Posterior cingulate gyrus (tissue), 11 donors: ENCODE results near the gene CARHSP1.
"Not testable (repeated sequence)": the region's sequence is repeated elsewhere in the genome, so short reads cannot be mapped to it uniquely, and the experiment has no call there.

Experiments
- DNase-seq, 10 donors: peaks; one replicate each; pipeline versions ENCODE4 v3.0.0 to v3.0.0-alpha.2; 2020 to 2021; ENCODE audit warnings: mixed read lengths in 3 of 10
- intact Hi-C: fragments of 100-400 bp; cut with DNase I; formaldehyde crosslinking; loops from one replicate; pipeline ENCODE4 v1.15.1; 2023

The CARHSP1 gene

GRCh38 chr16:8875317-8875716 is 6.5 kb upstream of the CARHSP1 start:
- intact Hi-C loops, DNase-seq: not testable (repeated sequence)

- intact Hi-C loops, result no loop called here
- no peak for DNase-seq
Observed at GRCh38 chr16:8874388-8874787, 5.6 kb upstream of the CARHSP1 start.

DNA sequence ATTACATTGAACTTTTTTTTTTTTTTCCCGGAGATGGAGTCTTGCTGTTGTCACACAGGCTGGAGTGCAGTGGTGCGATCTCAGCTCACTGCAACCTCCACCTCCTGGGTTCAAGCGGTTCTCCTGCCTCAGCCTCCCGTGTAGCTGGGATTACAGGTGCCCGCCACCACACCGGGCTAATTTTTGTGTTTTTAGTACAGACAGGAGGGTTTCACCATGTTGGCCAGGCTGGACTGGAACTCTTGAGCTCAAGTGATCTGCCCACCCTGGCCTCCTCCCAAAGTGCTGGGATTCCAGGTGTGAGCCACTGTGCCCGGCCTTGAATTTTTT is 5.0 kb upstream of the CARHSP1 start:
- intact Hi-C loops, result not testable (repeated sequence)

DNA sequence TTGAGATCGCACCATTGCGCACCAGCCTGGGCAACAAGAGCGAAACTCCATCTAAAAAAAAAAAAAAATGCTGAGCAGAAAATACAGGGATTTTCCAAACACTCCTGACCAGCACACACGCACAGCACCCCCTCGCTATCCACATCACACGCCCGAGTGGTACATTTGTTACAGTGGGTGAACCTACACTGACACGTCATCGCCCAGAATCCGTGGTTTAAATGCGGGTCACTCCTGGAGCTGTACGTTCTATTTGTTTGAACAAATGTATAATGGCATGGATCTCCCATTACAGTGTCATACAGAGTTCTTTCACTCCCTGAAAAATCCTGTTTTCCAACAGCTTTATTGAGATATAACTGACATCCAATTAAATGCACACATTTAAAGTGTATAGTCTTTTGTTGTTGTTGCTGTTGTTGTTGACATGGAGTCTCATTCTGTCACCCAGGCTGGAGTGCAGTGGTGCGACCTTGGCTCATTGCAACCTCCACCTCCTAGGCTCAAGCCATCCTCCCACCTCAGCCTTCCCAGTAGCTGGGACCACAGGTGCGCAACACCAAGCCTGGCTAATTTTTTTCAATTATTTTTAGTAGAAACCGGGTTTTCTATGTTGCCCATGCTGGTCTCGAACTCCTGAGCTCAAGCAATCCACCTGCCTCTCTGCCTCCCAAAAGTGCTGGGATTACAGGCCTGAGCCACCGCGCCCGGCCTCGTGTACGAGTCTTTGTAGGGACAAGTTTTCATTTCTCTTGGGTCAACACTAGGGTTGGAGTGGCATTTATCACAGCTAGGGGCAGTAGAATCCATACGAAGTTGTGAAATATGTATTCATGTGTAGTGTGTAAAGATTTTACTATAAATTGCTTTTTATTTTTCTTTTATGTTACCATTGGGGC is 4.4 kb upstream of the CARHSP1 start:
- intact Hi-C loops, result no loop called here
- DNase-seq, result no peak

More for the DNA sequence above, 5.0 kb upstream of the CARHSP1 start:
- not testable (repeated sequence) for DNase-seq

GRCh38 chr16:8872071-8872470 is 3.3 kb upstream of the CARHSP1 start:
- intact Hi-C loops, result no loop called here
- no peak for DNase-seq

DNA sequence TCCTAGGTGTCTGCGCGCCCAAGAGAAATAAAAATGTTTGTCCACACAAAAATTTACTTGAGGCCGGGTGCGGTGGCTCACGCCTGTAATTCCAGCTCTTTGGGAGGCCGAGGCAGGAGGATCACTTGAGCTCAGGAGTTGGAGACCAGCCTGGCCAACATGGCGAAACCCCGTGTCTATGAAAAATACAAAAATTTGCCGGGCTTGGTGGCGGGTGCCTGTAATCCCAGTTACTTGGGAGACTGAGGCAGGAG is 1.1 kb upstream of the CARHSP1 start:
- intact Hi-C loops, result not testable (repeated sequence)

DNA sequence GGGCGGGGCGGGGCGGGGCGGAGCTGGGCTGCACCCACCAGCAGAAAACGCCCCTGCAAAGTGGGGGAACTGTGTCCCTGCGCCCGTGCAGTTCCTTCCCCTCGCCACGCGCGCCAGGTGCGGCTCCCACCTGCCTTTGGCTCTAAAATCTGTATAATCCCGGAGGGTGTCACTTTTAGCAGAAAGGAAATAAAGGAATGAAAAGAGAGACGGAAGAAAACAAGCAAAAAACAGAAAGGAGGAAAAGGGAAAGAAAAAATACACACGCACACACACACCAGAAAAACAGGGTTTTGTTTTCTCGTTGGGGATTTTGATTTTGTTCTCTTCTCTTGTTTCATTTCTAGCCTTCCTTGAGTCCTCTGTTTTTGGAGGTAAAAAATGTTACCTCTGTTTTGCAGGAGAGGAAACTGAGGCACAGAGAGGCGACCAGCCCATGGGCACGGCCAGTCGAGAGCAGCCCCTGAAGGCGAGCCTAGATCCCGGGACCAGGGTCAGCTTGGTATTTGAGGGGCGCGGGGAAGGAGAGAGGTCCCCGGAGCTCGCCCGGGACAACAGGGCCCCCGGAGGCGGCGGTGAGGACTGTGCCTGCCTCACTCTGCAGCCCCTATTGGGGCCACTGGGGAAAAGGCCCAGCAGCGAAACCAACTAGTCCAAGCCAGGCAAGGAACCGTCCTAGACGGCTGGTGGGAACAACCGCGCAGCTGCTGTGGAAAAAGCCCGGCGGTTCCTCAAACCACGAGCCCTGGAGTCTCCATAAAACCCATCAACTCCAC is 594 bp upstream of the CARHSP1 start:
- no peak for DNase-seq

More for the DNA sequence above, 1.1 kb upstream of the CARHSP1 start:
- not testable (repeated sequence) for DNase-seq

DNA sequence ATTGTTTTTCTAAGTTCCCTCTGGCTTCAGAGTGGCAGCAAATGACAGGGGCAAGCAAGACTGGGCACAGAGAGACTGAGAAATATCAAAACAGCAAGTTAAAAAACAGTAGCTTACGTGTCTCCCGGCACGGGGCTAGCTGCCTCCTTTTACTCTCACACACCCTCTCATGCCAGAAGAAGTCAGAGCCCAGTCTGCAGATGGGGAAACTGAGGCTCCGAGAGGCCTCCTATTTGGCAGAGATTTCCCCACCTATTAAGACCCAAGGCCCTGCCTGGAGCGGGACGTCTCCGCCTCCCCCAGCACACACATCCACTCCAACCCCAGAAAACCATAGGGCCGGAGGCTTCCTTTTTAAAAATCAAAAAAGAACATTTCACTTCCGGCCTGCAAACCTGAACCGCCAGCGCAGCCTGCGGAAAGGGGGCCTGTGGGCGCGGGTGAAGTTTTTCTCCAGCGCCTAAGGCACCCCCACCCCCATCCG is 832 bp downstream of the CARHSP1 start:
- intact Hi-C loops, result loop anchor here (1.0 kb wide), 1 partner anchor 223 kb away; the partner anchor contains the start of gene HAPSTR1

More for the DNA sequence above, 594 bp upstream of the CARHSP1 start:
- intact Hi-C loops, result no loop called here

GRCh38 chr16:8867216-8867931 is 1.4 kb downstream of the CARHSP1 start:
- intact Hi-C loops, result no loop called here
- peak in 4 of 10 donors; percentile 34 to 90 (median 60) for DNase-seq

More for the DNA sequence above, 832 bp downstream of the CARHSP1 start:
- DNase-seq, result no peak

DNA sequence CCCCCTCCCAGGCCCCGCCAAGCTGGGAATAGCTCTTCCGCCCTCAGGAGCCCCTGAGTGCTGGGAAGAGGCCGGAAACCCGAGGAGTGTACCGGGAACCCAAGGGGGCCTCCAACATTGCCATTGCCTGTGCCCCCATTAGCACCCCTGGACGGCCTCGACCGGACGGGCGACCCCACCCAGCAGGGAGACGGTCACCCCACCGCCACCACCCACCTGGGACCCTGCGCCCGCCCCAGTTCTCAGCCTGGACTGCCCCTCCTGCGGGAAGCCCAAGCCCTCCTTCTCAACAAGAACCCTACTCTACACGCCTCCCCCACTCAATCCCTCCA is 2.0 kb downstream of the CARHSP1 start:
- intact Hi-C loops, result no loop called here

GRCh38 chr16:8866118-8866883 is 2.5 kb downstream of the CARHSP1 start:
- intact Hi-C loops, result no loop called here
- DNase-seq, result peak in 8 of 10 donors; percentile 52 to 94 (median 67)

More for the DNA sequence above, 2.0 kb downstream of the CARHSP1 start:
- DNase-seq, result no peak

DNA sequence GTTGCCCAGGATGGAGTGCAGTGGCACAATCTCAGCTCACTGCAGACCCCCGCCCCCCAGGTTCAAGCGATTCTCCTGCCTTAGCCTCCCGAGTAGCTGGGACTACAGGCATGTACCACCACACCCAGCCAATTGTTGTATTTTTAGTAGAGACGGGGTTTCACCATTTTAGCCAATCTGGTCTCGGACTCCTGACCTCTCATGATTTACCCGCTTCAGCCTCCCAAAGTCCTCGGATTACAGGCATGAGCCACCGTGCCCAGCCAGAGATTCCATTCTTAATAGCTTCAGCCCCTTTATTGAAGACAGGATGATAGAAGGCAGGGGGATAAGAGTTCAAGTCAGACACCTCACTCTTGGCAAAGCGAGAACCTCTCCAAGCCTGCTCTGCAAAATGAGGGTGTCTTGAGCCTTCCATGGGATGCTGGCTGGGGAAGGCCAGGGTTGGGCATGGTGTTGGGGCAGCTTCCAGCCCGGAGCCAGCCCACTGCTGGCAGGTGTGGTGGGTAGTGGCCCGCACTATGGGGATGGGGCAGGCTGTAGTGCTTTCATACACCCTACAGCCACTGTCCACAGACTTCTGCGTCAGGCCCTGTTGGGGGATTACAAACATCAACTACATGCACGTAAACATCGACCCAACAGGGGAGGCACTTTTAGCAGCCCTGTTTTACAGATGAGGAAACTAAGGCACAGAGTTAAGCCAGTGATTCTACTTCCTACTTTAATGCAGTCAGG is 3.5 kb downstream of the CARHSP1 start:
- DNase-seq, result peak in 1 of 10 donors; percentile 32
- intact Hi-C loops, result no loop called here

GRCh38 chr16:8864480-8865110 is 4.2 kb downstream of the CARHSP1 start:
- intact Hi-C loops, result loop anchor here (5.0 kb wide), 1 partner anchor 67 kb away; the partner anchor contains the start of genes PMM2 and TMEM186
- DNase-seq, result peak in 3 of 10 donors; percentile 27 to 72 (median 57)

- intact Hi-C loops, result loop anchor here (5.0 kb wide), 1 partner anchor 67 kb away; the partner anchor contains the start of genes PMM2 and TMEM186
- peak; percentile 77 to 99 (median 88) for DNase-seq
Observed at GRCh38 chr16:8863594-8864424, 5.0 kb downstream of the CARHSP1 start.

- intact Hi-C loops, result loop anchor here (5.0 kb wide), 1 partner anchor 65 kb away; the partner anchor contains the start of genes PMM2 and TMEM186
- peak in 2 of 10 donors; percentile 20 to 25 for DNase-seq
Observed at GRCh38 chr16:8862309-8863130, 6.3 kb downstream of the CARHSP1 start.

DNA sequence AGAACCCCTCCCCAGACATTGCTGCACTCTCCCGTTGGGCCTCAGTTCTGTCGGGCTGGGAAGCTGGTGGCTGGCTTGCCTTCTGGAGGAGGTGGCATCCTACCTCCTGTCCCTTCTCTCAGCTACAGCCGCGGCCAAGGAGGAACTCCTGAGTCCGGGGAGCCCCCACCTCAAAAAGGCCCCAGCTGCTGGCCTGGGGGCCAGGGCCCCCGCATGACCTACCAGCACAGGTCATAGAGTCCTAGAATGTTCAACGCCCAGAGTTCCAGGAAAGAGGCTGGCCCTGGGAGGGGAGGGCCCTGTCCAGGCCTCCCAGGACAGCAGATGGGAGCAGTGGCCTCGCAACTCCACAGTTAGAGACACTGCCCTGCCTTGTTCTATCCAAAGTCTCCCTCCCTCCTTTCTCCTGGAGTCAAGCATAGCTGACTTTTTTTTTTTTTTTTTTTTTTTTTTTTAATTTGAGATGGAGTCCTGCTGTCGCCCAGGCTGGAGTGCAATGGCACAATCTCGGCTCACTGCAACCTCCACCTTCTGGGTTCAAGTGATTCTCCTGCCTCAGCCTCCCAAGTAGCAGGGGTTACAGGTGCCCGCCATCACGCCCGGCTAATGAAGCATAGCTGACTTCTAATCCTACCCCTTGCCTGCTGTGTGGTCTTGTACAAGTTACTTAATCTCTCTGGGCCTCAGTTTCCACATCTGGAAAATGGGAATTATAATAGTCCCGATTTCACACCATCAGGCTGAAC is 7.1 kb downstream of the CARHSP1 start:
- intact Hi-C loops, result loop anchor here (5.0 kb wide), 1 partner anchor 64 kb away; the partner anchor contains the start of genes PMM2 and TMEM186
- DNase-seq, result peak in 4 of 10 donors; percentile 19 to 85 (median 70)
